DND-41 (cell line): ENCODE measurements around the gene MTA3.
"Not testable (repeated sequence)": the region's sequence is repeated elsewhere in the genome, so short reads cannot be mapped to it uniquely, and the experiment has no call there.

Source experiments
- CTCF ChIP-seq: IDR thresholded peaks from 2 replicates; pipeline ENCODE4 v1.5.1; 2012; ENCODE audit warnings: borderline replicate concordance, low read length, moderate library complexity, mild to moderate bottlenecking; ENCODE audit not compliant: poor library complexity, severe bottlenecking; ENCODE audit errors: extremely low read depth
- EZH2 ChIP-seq: IDR thresholded peaks from 3 replicates; pipeline ENCODE4 v1.6.1; 2012; ENCODE audit warnings: borderline replicate concordance, low read depth, mild to moderate bottlenecking, moderate library complexity, low read length, inconsistent platforms; ENCODE audit not compliant: severe bottlenecking

- TF ChIP-seq CTCF, EZH2: not testable (repeated sequence)
These were observed 37.7 kb downstream of the MTA3 start for GRCh38 chr2:42606166-42606565.
